HG03521 (cell line): ENCODE data around the gene TMEM150B.

Source experiments
- ATAC-seq: cut with Tn5 transposase; IDR thresholded peaks from one replicate; pipeline ENCODE4 v1.9.1; 2021; ENCODE audit warnings: mild to moderate bottlenecking, moderate library complexity; ENCODE audit not compliant: unreplicated experiment

TMEM150B gene, protein sequence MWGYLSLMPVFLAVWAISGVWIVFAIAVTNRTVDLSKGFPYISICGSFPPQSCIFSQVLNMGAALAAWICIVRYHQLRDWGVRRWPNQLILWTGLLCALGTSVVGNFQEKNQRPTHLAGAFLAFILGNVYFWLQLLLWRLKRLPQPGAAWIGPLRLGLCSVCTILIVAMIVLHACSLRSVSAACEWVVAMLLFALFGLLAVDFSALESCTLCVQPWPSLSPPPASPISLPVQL

DNA sequence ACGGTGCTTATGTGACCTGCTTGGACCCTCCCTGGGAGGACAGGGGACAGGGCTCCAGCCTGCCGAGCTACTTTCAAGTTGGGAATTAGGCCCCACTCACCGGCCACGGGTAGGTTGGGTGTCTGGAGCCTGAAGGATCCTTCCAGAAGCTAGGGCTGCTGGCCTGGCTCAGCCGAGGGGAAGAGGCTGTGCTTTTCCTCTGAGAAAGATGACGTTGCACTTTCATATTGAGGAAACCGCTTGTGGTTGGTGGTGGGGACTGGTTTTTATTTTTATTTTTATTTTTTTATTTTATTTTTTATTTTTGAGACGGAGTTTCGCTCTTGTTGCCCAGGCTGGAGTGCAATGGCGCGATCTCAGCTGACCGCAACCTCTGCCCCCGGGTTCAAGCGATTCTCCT is at the start of gene TMEM150B:
Gene TMEM150B (minus strand): TSS at position 170 of the 400 bp plus-strand sequence. CDS start 4,305 bp downstream, outside the sequence.
- no peak for ATAC-seq

DNA sequence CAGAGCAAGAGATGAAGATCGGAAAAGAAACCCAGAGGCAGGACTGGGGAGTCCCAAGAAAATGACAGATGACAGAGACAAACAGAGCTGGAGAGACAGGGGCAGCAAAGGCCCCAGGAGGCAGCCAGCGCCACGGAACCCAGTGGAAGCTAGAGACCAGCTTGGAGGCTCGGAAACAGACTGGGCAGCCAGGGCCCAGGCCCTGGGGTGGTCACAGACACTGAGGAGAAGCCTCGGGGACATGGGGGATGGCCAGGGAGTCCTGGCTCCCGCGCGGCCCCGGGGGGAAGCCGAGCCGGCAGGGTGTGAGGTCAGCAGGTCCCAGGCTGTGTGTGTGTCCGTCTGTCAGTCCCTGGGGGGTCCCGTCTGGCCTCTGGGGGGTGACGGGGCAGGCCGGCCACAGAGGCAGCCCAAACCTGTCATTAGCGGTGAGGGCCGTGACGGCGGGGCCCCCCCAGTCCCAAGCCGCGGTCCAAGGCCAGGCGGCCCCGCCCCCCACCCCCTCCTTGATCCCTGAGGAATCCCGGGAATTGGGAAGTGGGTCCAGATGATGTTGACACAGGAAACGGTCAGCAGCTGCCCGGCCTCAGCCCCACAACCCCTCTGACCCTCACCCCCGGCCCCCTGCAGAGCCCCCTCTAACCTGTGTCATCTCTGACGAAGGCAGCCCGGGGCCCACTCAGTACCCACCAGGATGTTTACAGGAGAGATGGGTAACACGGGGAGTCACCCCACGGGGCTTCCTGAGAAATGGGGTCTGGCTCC is 49.0 kb upstream of the TMEM150B start:
- no peak for ATAC-seq

DNA sequence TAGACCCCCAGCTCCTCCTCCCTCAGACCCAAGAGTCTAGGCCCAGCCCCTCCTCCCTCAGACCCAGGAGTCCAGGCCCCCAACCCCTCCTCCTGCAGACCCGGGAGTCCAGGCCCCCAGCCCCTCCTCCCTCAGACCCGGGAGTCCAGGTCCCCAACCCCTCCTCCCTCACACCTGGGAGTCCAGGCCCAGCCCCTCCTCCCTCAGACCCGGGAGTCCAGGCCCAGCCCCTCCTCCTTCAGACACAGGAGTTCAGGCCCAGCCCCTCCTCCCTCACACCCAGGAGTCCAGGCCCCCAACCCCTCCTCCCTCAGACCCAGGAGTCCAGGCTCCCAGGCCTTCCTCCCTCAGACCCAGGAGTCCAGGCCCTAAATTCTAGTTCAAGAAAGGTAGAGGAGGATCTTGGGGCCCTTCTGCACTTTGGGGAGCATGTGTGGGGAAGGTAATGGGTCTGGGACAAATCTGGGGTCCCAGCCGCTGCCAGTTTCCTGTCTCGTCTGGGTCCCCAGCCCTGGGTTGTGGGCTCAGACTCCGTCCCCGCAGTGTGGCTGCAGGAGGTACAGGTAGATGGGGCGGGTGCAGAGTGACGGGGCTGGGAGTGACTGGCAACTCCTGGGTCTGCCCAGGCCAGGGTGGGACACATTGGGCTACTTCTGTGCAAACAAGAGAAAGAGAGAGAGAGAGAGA is 48.3 kb upstream of the TMEM150B start:
- no peak for ATAC-seq

- no peak for ATAC-seq
Measured at GRCh38 chr19:55372316-55373081, 47.4 kb upstream of the TMEM150B start.

GRCh38 chr19:55370305-55370988 is 45.3 kb upstream of the TMEM150B start, which contains the start of gene IL11:
IL11 (minus strand) TSS chr19:55370463; CDS start chr19:55370310, 153 bp downstream.
- ATAC-seq: no peak

- ATAC-seq: no peak
Measured at GRCh38 chr19:55369653-55370304, 44.6 kb upstream of the TMEM150B start.

GRCh38 chr19:55368701-55369563 is 43.8 kb upstream of the TMEM150B start:
- ATAC-seq: no peak

GRCh38 chr19:55368106-55368505 is 43.0 kb upstream of the TMEM150B start:
- ATAC-seq: no peak

DNA sequence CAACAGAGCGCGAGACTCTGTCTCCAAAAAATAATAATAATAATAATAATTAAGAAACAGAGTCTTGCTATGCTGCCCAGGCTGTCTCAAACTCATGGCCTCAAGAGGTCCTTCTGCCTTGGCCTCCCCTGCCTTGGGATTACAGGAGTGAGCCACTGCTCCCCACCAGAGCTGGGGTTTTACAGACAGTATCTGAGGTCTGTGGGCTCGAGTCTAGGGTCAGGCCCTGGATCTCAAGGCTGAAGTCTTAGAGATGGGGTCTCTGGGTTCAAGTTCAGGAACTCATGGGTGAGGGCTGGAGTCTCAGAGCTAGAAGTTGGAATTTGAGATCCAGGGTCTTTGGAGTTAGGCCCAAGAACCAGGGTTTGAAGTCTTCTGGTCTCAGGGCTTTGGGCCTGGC is 41.6 kb upstream of the TMEM150B start:
- no peak for ATAC-seq

GRCh38 chr19:55365964-55366363 is 40.8 kb upstream of the TMEM150B start:
- ATAC-seq: no peak

GRCh38 chr19:55365245-55365644 is 40.1 kb upstream of the TMEM150B start:
- ATAC-seq: no peak

GRCh38 chr19:55362990-55363716 is 38.0 kb upstream of the TMEM150B start, which contains the start of gene GARIN5B:
GARIN5B (minus strand) TSS chr19:55363260; CDS start chr19:55363066, 194 bp downstream.
- ATAC-seq: no peak

GRCh38 chr19:55362174-55362989 is 37.2 kb upstream of the TMEM150B start:
- no peak for ATAC-seq

DNA sequence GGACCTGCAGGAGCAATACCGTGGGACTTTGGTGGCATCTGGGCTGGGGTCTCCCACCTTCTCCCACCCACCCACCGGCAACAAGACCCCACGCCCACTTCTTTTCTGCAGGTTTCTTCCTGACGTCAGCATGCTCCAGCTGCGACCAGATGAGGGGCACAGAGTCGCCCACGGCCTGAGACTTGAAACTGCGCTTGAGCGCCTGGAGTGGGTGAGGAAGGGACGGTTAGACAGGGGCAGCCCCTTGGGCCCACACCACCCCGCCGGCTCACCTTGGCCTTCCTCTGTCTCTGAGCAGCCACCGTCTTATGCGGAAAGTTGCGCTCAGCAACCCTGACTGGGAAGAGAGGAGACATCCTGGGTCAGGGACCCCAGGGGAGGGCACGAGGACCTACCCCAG is 35.8 kb upstream of the TMEM150B start:
- no peak for ATAC-seq

DNA sequence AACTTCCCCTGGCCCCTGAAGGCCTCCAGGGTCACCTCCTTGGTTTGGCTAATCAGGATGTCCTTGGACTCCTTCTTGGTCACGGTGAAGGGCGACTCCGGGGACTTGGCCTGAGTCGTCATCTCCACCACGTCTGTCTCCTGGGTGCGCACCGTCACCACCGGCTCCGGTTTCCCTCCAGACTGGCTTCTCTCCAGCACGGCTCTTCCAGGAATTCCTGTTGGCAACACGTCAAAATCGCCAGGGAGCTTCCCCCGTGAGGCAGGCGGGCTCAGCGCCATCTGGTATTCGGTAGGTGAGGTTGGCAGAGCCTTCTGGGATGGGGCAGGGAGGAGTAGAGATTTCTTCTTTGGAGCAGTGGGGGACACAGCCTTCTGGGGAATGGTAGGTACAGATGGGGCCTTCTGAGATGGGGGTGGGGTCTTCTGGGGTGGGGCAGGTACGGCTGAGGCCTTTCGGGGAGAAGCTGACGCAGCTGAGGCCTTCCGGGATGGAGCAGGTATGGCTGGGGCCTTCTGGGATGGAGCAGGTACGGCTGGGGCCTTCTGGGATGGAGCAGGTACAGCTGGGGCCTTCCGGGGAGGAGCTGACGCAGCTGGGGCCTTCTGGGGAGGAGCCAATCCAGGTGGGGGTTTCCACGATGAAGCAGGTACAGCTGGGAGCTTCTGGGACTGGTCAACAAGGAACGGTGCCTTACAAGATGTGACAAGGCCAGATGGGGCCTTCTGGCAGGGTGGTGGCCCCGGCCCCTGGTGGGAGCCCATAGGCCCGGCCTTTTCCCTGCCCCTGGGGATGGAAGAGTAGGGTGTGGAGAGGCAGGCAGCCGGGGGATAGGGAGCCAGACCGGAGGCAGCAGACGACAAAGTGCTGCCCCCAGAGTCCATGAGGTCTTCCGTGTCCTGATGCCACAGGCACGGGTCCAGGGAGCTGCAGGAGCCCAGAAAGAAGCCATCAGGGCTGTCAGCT is 34.1 kb upstream of the TMEM150B start:
- no peak for ATAC-seq

DNA sequence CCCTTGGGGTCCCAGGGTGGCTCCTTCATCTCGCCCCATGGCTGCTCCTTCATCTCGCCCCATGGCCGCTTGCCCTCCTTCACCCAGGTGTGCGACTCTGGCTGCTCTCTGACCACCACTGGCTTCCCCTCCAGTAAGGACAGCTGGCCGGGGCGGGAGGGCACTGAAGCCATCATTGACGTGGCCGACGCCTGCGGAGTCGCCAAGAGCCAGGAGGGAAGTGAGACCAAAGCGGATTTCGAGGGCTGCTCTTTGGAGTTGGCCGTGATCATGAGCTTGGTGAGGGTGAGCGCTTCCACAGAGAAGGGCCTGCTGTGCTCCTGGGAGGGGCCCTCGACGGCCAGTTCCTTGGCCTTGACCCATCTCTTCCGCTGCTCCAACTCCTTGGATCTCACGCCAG is 33.4 kb upstream of the TMEM150B start:
- no peak for ATAC-seq
